MM.1S (cell line): ENCODE results near the gene RAD51C.

Experiments
- DNase-seq: peaks from one replicate; pipeline ENCODE4 v3.0.0-alpha.2; 2015
- H2AFZ ChIP-seq: fragments of 300-600 bp; sonication (generic); 2 replicates; pipeline ENCODE4 v1.6.0; 2016; ENCODE audit warnings: antibody characterized with exemption, low read length
- H3F3A ChIP-seq: fragments of 300-600 bp; sonication (generic); 2 replicates; pipeline ENCODE4 v1.6.1; 2016; ENCODE audit warnings: mild to moderate bottlenecking, antibody characterized with exemption, low read length, moderate library complexity, mixed read lengths; ENCODE audit not compliant: insufficient read depth
- H3K27ac ChIP-seq: fragments of 300-600 bp; sonication (generic); 2 replicates; pipeline ENCODE4 v1.5.1; 2016; ENCODE audit warnings: mild to moderate bottlenecking, low read length
- H3K27me3 ChIP-seq: fragments of 300-600 bp; sonication (generic); replicated peaks from 2 replicates; pipeline ENCODE4 v1.6.0; 2016; ENCODE audit warnings: low read length; ENCODE audit not compliant: insufficient read depth
- H3K36me3 ChIP-seq: fragments of 300-600 bp; sonication (generic); replicated peaks from 2 replicates; pipeline ENCODE4 v1.6.1; 2016; ENCODE audit warnings: mild to moderate bottlenecking, low read length, mixed read lengths; ENCODE audit not compliant: insufficient read depth
- H3K4me1 ChIP-seq: fragments of 300-600 bp; sonication (generic); 2 replicates; pipeline ENCODE4 v1.6.1; 2016; ENCODE audit warnings: low read length, mixed read lengths
- H3K4me2 ChIP-seq: fragments of 300-600 bp; sonication (generic); 2 replicates; pipeline ENCODE4 v1.6.0; 2016; ENCODE audit warnings: low read depth, low read length
- H3K4me3 ChIP-seq: fragments of 300-600 bp; sonication (generic); 2 replicates; pipeline ENCODE4 v1.5.1; 2016; ENCODE audit warnings: low read length, mixed read lengths
- H3K79me2 ChIP-seq: fragments of 300-600 bp; sonication (generic); 2 replicates; pipeline ENCODE4 v1.6.1; 2016; ENCODE audit warnings: mixed run types, low read length, mixed read lengths
- H3K9ac ChIP-seq: fragments of 300-600 bp; sonication (generic); 2 replicates; pipeline ENCODE4 v1.6.1; 2016; ENCODE audit warnings: low read length, mixed read lengths
- H3K9me2 ChIP-seq: fragments of 300-600 bp; sonication (generic); replicated peaks from 2 replicates; pipeline ENCODE4 v1.6.1; 2016; ENCODE audit warnings: mild to moderate bottlenecking, low read length, mixed read lengths; ENCODE audit not compliant: insufficient read depth
- H3K9me3 ChIP-seq: fragments of 300-600 bp; sonication (generic); replicated peaks from 2 replicates; pipeline ENCODE4 v1.6.1; 2016; ENCODE audit warnings: mild to moderate bottlenecking, low read length, mixed read lengths; ENCODE audit not compliant: insufficient read depth
- H4K20me1 ChIP-seq: fragments of 300-600 bp; sonication (generic); 2 replicates; pipeline ENCODE4 v1.6.1; 2016; ENCODE audit warnings: mild to moderate bottlenecking, low read length, moderate library complexity, mixed read lengths; ENCODE audit not compliant: insufficient read depth
- EZH2 ChIP-seq: fragments of 300-600 bp; sonication (generic); optimal IDR thresholded peaks from 2 replicates; pipeline ENCODE3; 2017; ENCODE audit warnings: low read depth, mild to moderate bottlenecking, antibody characterized with exemption, low read length, mixed read lengths
- EZH2phosphoT487 ChIP-seq: fragments of 300-600 bp; sonication (generic); IDR thresholded peaks from 2 replicates; pipeline ENCODE4 v1.6.1; 2018; ENCODE audit warnings: antibody characterized with exemption, low read length
- TF ChIP-seq, protein P1 (sequence below): fragments of 300-600 bp; sonication (generic); IDR thresholded peaks from 2 replicates; pipeline ENCODE4 v1.5.1; 2016; ENCODE audit warnings: antibody characterized with exemption, low read length, mixed read lengths

Gene RAD51C

DNA sequence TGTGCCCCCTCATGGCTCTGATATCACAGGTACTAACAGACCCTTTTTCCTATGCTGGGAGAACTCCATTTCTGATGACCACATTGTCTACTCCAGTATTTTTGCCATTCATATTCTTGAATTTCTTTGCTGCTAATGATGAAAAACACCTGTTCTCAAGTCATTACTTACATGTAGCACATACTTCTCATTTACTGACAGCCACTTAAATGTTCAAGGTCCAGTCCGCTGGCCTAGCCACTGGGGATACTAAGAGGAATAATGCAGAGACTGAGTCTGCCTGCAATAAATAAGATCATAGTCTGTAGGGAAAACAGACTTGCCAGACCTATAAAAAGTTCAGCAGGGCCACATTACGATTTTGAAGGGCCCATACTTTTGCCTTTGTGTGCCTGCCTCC, 28.1 kb upstream of the RAD51C start:
- no peaks in the 10 kb centered on the region for H4K20me1 ChIP-seq
- H3K27ac ChIP-seq, result no peak overlapping the region
- no peak for TF ChIP-seq EZH2
- TF ChIP-seq, protein P1, sequence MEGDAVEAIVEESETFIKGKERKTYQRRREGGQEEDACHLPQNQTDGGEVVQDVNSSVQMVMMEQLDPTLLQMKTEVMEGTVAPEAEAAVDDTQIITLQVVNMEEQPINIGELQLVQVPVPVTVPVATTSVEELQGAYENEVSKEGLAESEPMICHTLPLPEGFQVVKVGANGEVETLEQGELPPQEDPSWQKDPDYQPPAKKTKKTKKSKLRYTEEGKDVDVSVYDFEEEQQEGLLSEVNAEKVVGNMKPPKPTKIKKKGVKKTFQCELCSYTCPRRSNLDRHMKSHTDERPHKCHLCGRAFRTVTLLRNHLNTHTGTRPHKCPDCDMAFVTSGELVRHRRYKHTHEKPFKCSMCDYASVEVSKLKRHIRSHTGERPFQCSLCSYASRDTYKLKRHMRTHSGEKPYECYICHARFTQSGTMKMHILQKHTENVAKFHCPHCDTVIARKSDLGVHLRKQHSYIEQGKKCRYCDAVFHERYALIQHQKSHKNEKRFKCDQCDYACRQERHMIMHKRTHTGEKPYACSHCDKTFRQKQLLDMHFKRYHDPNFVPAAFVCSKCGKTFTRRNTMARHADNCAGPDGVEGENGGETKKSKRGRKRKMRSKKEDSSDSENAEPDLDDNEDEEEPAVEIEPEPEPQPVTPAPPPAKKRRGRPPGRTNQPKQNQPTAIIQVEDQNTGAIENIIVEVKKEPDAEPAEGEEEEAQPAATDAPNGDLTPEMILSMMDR, result no peak
- no peak overlapping the region for H3K4me2 ChIP-seq
- no peak overlapping the region for H3K9ac ChIP-seq
- no peaks in the 10 kb centered on the region for H3K79me2 ChIP-seq
- no peaks in the 10 kb centered on the region for H3F3A ChIP-seq
- no peak for DNase-seq
- H2AFZ ChIP-seq, result no peak overlapping the region
- no peaks in the 10 kb centered on the region; the same call in 1 of the 2 replicates for H3K27me3 ChIP-seq
- no peaks in the 10 kb centered on the region for H3K9me3 ChIP-seq
- H3K4me1 ChIP-seq, result no peaks in the 10 kb centered on the region
- no peak overlapping the region for H3K4me3 ChIP-seq
- no peaks in the 10 kb centered on the region for H3K36me3 ChIP-seq
- H3K9me2 ChIP-seq, result no peaks in the 10 kb centered on the region

DNA sequence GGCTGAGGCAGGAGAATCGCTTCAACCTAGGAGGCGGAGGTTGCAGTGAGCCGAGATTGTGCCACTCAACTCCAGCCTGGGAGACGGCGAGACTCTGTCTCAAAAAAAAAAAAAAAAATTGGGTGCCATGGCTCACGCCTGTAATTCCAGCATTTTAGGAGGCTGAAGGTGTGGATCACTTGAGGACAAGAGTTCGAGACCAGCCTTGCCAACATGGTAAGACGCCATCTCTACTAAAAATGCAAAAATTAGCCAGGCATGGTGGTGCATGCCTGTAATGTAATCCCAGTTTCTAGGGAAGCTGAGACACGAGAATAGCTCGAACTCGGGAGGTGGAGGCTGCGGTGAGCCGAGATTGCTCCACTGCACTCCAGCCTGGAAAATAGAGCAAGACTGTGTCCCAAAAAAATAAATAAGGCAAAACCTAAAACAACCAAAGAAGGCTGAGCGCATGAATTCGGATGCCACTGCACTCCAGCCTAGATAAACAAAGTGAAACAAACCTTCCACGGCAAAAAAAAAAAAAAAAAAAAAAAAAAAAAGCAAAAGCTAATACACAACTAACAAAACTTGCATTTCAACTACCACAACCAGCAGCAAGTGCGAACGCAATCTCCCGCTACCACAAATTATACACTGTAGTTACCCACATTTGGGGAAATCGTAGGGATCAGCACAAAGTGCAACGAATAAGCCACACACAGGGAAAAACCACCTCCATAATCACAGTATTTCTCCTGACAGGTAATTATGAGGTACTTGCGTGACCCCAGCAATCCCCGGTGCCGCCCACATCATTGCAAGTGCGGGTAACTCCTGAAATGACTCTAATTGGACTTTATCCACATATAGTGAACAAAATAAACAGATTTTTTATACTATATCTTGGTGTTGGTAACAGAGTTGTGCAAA, 26.2 kb upstream of the RAD51C start:
- no peaks in the 10 kb centered on the region for H3K4me1 ChIP-seq
- no peak overlapping the region for H3K4me3 ChIP-seq
- TF ChIP-seq, protein P1, result no peak
- TF ChIP-seq EZH2phosphoT487 (no peak), EZH2 (no peak)
- no peaks in the 10 kb centered on the region for H4K20me1 ChIP-seq
- H3K79me2 ChIP-seq, result no peaks in the 10 kb centered on the region
- H3K27ac ChIP-seq, result no peak overlapping the region
- no peaks in the 10 kb centered on the region for H3K9me2 ChIP-seq
- H3K36me3 ChIP-seq, result no peaks in the 10 kb centered on the region
- no peak for DNase-seq
- H3K27me3 ChIP-seq, result no peaks in the 10 kb centered on the region
- no peaks in the 10 kb centered on the region for H3F3A ChIP-seq
- H3K9ac ChIP-seq, result no peak overlapping the region
- no peak overlapping the region for H2AFZ ChIP-seq
- H3K9me3 ChIP-seq, result no peaks in the 10 kb centered on the region
- no peak overlapping the region for H3K4me2 ChIP-seq

DNA sequence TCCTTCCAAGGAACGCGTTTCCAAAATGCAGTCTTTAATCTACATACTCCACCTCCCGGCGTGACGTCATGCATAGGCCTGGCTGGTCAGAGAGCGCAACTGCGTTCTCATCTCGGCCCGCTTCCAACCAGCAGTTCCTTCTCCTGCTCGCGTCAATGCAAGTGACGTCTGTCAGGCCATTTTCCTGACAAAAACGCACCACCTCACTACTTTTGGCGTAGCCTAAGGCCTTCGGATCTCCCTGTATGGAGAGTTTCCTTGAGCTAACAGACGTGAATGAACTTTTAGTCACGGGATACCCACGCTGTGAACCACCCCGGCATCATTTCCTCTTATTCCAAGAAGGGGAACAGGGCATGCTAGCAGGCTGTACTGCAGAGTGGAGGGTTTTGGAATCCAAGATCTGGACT, 25.5 kb upstream of the RAD51C start:
- no peak for DNase-seq
- Histone ChIP-seq H3K27me3 (no peaks in the 10 kb centered on the region), H3K9me2 (no peaks in the 10 kb centered on the region), H3K9me3 (no peaks in the 10 kb centered on the region), H3F3A (no peaks in the 10 kb centered on the region), H3K9ac (no peak overlapping the region), H3K79me2 (no peaks in the 10 kb centered on the region), H3K4me1 (no peaks in the 10 kb centered on the region), H3K4me3 (no peak overlapping the region), H3K27ac (no peak overlapping the region), H4K20me1 (no peaks in the 10 kb centered on the region), H3K4me2 (no peak overlapping the region), H2AFZ (no peak overlapping the region), H3K36me3 (no peaks in the 10 kb centered on the region)
- TF ChIP-seq EZH2 (no peak), EZH2phosphoT487 (no peak)
- TF ChIP-seq, protein P1, result no peak
